GM12864 (cell line): ENCODE measurements around the gene CTIF.

ENCODE experiments used
- DNase-seq: peaks from one replicate; pipeline ENCODE4 v3.0.0-alpha.2; 2011; ENCODE audit warnings: low read depth
- H3K4me3 ChIP-seq: 2 replicates; pipeline ENCODE4 v1.5.1; 2011; ENCODE audit warnings: mild to moderate bottlenecking, low read depth, low read length, control low read depth
- CTCF ChIP-seq: IDR thresholded peaks from 2 replicates; pipeline ENCODE4 v1.5.1; 2011; ENCODE audit warnings: low read depth, mild to moderate bottlenecking, moderate library complexity, low read length, control low read depth, inconsistent platforms; ENCODE audit errors: missing control alignments

CTIF gene

DNA sequence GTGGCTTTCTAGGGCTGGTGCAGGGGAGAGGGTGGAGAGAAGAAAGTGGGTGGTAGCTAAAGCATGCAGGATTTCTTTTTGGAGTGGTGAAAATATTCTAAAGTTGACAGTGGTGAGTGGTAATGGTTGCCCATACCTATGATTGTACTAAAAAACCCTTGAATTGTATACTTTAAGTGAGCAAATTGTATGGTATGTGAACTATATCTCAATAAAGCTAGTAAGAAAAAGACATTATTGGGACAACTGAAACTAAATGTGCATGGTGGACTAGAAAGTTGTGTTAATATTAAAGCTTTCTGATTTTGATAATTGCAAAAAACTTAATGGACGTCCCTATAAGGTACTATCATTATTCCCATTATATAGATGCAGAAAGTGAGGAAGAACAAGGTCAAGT is 361.6 kb downstream of the CTIF start:
- DNase-seq = no peak
- no peak for TF ChIP-seq CTCF

DNA sequence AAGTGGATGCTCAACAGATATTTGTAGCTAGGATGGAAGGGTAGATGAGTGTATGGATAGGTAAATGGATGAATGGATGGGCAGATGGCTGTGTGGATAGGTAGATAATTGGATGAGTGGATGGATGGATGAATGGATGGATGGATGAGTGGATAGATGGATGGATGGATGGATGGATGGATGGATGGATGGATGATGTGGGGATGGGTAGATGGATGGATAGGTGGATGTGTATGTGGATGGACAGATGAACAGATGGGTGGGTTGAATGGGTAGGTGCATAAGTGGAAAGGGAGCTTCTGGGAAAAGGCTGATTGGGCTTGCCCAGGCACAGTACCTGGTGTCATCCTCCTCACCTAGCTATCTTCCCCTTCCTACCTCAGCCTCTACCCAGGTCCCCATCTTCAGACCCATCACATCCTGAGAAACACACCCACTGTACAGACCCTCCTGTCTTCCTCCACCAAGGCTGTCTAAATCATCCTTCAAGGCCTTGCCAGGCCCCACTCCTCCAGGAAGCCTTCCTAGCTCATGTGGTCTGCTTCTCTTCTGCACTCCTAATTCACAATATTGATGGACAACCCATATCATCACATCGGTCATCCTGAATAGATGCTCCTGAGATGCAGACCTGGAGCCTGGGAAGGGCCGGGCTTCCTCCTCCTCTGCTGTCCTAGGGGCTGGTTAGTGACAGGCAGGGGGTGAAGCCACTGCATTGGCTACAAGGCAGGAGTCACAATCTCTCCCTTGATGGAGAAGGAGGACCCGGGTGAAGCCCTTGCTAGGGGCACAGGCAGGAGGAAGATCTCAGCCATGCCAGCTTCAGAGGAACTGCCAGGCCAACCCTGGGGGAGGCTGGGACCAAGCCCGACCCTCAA is 362.6 kb downstream of the CTIF start:
- no peak for DNase-seq
- H3K4me3 ChIP-seq = no peak overlapping the region
- no peak for TF ChIP-seq CTCF

More for the DNA sequence above, 361.6 kb downstream of the CTIF start:
- no peak overlapping the region for H3K4me3 ChIP-seq

GRCh38 chr18:48902023-48902855 is 363.4 kb downstream of the CTIF start:
- no peak for TF ChIP-seq CTCF
- no peak for DNase-seq
- H3K4me3 ChIP-seq = no peak overlapping the region

DNA sequence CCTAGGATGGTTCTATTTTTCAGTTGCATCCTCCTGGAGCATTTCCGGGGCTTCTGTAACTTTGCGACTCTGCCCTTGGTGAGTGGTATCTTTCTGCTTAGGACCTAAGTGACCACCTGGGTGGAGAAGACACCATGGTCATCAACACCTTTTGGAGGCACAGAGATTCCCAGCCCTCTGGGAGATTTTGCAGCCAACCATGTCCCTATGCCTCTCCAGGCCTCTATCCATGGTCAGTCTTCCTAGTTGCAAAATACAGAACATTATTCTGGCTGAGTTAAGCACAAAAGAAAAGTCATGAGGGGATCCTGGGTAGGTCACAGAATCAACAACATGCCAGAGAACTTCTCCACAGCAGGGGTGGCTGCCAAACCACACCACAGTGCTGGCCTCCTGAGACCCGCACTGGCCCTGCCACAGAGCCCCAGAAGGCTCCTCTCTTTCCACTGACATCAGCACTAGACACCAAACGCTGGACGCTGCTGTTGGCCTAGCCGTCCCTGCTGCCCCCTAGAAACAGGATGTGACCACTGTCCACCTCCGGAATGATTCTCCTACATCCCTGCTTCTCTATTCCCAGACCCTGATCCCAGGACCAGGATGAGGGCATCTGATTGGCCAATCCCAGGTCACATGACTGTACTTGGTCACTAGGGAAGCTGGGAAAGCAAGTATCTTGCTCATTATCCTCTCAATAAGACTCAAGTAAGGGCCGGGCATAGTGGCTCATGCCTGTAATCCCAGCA is 364.2 kb downstream of the CTIF start:
- no peak for TF ChIP-seq CTCF
- H3K4me3 ChIP-seq = no peak overlapping the region

DNA sequence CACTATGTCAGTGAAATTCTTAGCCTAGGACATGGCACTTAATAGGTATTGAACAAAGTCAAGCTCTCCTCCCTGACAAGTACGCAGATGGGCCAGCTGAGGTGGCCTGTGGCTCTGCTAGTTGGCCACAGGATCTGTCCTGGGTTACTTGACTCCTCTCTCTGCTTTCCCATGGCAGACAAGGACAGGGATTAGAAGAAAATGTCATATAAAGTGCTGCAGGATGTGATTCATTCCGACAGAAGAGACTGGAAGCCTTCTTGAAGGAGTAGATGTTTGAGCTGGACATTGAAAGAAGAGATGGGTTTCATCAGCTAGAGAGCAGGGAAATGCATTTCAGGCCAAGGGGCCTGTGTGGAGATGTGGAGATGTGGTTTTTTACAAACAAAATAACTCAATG is 365.3 kb downstream of the CTIF start:
- no peak for TF ChIP-seq CTCF
- H3K4me3 ChIP-seq = no peak overlapping the region

More for the DNA sequence above, 364.2 kb downstream of the CTIF start:
- no peak for DNase-seq

DNA sequence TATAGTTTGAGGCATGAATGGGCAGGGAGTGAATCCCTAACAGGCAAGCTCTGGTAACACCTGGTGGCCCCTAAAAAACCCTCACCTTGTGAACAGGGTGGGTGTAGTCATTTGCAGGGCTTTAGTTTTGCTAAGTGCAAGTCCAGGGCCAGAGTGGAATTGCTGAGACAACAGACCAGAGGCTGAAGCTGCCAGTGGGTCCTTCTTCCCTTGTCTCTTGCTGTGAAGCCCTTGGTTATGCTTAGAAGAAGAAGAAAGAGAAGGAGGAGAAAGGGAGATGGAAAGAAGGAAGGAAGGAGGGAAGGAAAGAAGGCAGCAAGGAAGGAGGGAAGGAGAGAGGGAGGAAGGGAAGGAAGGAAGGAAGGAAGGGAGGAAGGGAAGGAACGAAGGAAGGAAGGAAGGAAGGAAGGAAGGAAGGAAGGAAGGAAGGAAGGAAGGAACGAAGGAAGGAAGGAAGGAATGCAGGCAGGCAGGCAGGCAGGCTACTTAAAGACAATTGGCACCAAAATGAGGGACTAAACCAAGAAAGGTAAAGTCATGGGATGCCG is 366.1 kb downstream of the CTIF start:
- TF ChIP-seq CTCF = no peak
- no peak for DNase-seq

More for the DNA sequence above, 365.3 kb downstream of the CTIF start:
- DNase-seq = no peak

More for the DNA sequence above, 366.1 kb downstream of the CTIF start:
- H3K4me3 ChIP-seq = no peak overlapping the region
